Mesothelial cell of epicardium (in vitro differentiated cells): ENCODE data around the gene PRM3. TPM values are rescaled to one million over a fixed set of nuclear protein-coding genes. Genes with fewer than 3 reads are reported as not detected.

Experiments used
- DNase-seq, 2 experiments: peaks; one replicate each; pipeline ENCODE4 v3.0.0; 2021; ENCODE audit warnings: low spot score in 2 of 2; ENCODE audit not compliant: unreplicated experiment in 2 of 2
- H3K27ac Mint-ChIP-seq: 2 replicates; pipeline ENCODE4 v1.8.0; 2021; ENCODE audit warnings: mixed read lengths
- H3K27me3 Mint-ChIP-seq: 2 replicates; pipeline ENCODE4 v1.8.0; 2021; ENCODE audit warnings: low read depth, mixed read lengths
- H3K36me3 Mint-ChIP-seq: 2 replicates; pipeline ENCODE4 v1.8.0; 2021; ENCODE audit warnings: mixed read lengths
- H3K4me1 Mint-ChIP-seq: 2 replicates; pipeline ENCODE4 v1.8.0; 2021; ENCODE audit warnings: mixed read lengths
- H3K4me3 Mint-ChIP-seq: 2 replicates; pipeline ENCODE4 v1.8.0; 2021; ENCODE audit warnings: mild to moderate bottlenecking, moderate library complexity, mixed read lengths
- H3K9me3 Mint-ChIP-seq: 2 replicates; pipeline ENCODE4 v1.8.0; 2021; ENCODE audit warnings: mixed read lengths
- CTCF ChIP-seq: fragments of 200-600 bp; sonication (generic); IDR thresholded peaks from one replicate; pipeline ENCODE4 v1.5.0; 2021; ENCODE audit warnings: antibody characterized with exemption; ENCODE audit not compliant: unreplicated experiment
- total RNA-seq: library from RNA; stranded (reverse); gene quantifications from 3 replicates; pipeline ENCODE4 v1.2.1, GENCODE V29; 2021

Gene PRM3
- total RNA-seq, 1 donor from 2014 or later: not detected

- DNase-seq: no peak
- no peaks in the 10 kb centered on the region for H3K27me3 Mint-ChIP-seq
- peaks cover 16% of the 10 kb centered on the region for H3K4me1 Mint-ChIP-seq
- no peak within 1 kb of the TSS for H3K4me3 Mint-ChIP-seq
- H3K9me3 Mint-ChIP-seq: no peaks in the 10 kb centered on the region
- H3K36me3 Mint-ChIP-seq: no peaks in the 10 kb centered on the region
- no peak for TF ChIP-seq CTCF
- no peak within 1 kb of the TSS for H3K27ac Mint-ChIP-seq
These were observed 2.9 kb upstream of the PRM3 start, which contains the start of gene PRM2 for GRCh38 chr16:11276143-11276895. TSS of gene PRM2 (minus strand) at chr16:11276480. CDS start at chr16:11276370, 110 bp downstream.

GRCh38 chr16:11274964-11275363 is 1.5 kb upstream of the PRM3 start:
- H3K9me3 Mint-ChIP-seq: no peaks in the 10 kb centered on the region
- no peaks in the 10 kb centered on the region for H3K27me3 Mint-ChIP-seq
- H3K36me3 Mint-ChIP-seq: no peaks in the 10 kb centered on the region
- H3K4me1 Mint-ChIP-seq: peaks cover 16% of the 10 kb centered on the region
- no peak for TF ChIP-seq CTCF
- DNase-seq: no peak
- H3K27ac Mint-ChIP-seq: no peak overlapping the region
- H3K4me3 Mint-ChIP-seq: no peak overlapping the region

- Mint-ChIP-seq H3K4me3 (no peak overlapping the region), H3K9me3 (no peaks in the 10 kb centered on the region), H3K27me3 (no peaks in the 10 kb centered on the region), H3K36me3 (no peaks in the 10 kb centered on the region), H3K4me1 (peaks cover 12% of the 10 kb centered on the region), H3K27ac (peak overlapping the region; percentile 89)
- no peak for TF ChIP-seq CTCF
- no peak for DNase-seq
These were observed 394 bp upstream of the PRM3 start for GRCh38 chr16:11273721-11274324.

- H3K27ac Mint-ChIP-seq: no peak overlapping the region
- TF ChIP-seq CTCF: no peak
- H3K4me1 Mint-ChIP-seq: peaks cover 12% of the 10 kb centered on the region
- no peaks in the 10 kb centered on the region for H3K27me3 Mint-ChIP-seq
- DNase-seq: no peak
- H3K36me3 Mint-ChIP-seq: no peaks in the 10 kb centered on the region
- H3K9me3 Mint-ChIP-seq: no peaks in the 10 kb centered on the region
- no peak overlapping the region for H3K4me3 Mint-ChIP-seq
These were observed 945 bp downstream of the PRM3 start for GRCh38 chr16:11272484-11272883.

- Mint-ChIP-seq H3K4me1 (peaks cover 12% of the 10 kb centered on the region), H3K27me3 (no peaks in the 10 kb centered on the region), H3K27ac (no peak overlapping the region), H3K36me3 (no peaks in the 10 kb centered on the region), H3K4me3 (no peak overlapping the region), H3K9me3 (no peaks in the 10 kb centered on the region)
- DNase-seq: no peak
- no peak for TF ChIP-seq CTCF
These were observed 1.8 kb downstream of the PRM3 start for GRCh38 chr16:11271610-11272009.
